ENCODE data around the gene NCKAP5.

NCKAP5 gene

DNA sequence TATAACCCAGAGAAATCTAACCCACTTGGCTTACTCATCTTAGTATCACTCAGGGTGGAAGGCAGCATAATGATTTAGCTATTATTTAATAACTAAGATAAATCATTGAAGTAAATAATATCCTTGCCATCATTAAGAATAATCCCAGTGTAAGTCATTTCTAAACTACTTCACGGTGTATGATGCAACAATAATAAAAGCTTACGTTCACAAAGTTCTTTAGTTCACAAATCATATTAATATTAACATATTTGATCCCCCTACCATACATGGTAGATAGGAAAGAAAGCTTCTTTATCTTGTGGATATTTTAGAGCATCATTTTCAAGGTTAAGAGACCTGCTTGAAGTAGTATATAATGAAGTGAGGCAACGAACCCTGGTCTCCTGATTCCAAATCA lies 401.0 kb downstream of the NCKAP5 start:
- no peak for DNase-seq (ENCODE audit: low read depth in 1 of 2, low spot score in 1 of 2)

DNA sequence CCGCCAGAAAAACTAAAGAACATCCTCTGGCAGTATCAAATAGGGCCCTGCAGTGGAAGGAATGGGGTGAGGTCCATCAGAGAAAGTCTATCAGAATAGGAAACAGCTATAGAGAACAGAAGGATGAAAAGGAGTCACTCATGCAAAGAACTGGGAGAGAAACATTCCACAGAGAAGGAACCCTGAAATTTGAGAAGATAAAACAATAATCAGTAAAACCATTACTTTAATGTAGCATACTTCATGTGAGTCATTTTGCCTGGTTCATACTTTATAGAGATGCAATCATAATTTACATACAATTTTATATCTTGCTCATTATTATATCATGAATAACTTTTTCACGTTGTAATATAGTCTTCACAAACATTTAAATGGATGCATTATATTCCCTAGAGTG lies 402.2 kb downstream of the NCKAP5 start:
- DNase-seq (ENCODE audit: low read depth in 1 of 2, low spot score in 1 of 2), result no peak

DNA sequence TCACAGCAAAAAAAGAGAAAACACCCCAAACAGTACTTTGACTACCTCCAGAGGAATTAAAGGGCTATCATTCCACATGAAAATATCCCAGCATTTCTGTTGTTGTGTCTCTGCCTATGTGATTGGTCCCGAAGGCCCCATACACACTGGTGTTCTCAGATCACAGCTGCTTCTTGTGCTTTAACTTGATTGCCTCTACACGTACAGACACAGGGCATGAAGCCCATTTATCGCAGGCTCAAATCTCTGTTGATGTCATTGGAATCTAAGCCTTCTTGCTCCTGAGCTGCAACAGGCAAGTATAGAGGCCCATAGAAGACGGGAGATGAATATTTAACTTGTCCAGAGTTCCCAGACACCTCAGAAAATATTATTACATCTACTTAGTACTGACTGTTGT lies 405.2 kb downstream of the NCKAP5 start:
- no peak for DNase-seq (ENCODE audit: low read depth in 1 of 2, low spot score in 1 of 2)

DNA sequence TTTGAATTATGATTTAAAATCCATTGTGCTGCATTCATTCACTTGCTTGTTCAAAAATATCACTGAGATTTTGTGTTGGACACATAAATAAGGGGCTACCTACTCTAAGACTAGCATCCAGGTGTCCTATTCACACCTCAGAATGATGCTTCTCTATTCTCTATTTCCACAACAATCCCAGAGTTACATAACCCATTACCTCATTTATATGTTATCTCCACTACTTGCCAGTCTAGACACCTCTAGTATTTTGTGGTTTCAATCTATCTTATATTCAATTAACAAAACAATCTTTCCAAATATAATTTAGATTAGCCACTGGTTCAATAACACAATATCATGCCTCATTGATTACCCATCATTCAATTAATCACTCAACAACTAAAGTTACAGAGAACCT lies 409.8 kb downstream of the NCKAP5 start:
- no peak for DNase-seq (ENCODE audit: low read depth in 1 of 2, low spot score in 1 of 2)

DNA sequence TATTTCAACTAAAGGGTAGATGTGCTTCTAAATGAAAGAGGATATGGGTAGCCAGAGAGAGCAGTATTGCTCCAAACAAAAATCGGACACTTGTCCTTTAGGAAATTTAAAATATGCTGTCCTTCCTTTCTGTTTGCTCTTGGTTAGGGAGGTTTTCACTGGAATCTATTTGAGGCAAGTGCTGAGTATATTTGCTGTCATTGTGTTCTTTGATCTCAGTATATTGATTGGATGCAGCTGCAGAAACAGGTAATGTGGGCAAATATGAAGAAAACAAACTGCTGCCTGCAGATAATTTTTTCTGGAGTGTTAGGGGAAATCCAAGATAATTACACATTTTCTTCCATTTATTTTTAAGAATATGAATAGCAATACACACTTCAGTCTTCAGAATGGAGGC lies 410.2 kb downstream of the NCKAP5 start:
- no peak for DNase-seq (ENCODE audit: low read depth in 1 of 2, low spot score in 1 of 2)

DNA sequence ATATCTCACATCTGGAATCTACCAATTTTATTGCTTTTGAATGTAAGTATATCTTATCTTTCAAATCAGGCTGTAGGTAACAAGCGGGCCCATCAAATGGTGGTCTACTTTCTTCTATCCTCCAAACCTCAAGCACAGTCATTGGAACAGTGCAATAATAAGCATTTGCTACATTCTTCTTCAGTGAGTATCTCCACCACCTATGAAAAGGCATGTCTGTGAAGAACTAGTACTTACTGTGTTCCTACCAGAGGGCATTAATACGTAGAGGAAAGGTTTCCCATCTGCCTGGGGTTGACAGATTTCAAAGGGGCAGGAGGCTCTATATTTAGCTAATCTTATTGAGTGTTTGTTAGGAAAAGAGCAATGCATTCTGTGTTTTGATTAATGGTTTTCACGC lies 411.1 kb downstream of the NCKAP5 start:
- DNase-seq (ENCODE audit: low read depth in 1 of 2, low spot score in 1 of 2), result no peak

DNA sequence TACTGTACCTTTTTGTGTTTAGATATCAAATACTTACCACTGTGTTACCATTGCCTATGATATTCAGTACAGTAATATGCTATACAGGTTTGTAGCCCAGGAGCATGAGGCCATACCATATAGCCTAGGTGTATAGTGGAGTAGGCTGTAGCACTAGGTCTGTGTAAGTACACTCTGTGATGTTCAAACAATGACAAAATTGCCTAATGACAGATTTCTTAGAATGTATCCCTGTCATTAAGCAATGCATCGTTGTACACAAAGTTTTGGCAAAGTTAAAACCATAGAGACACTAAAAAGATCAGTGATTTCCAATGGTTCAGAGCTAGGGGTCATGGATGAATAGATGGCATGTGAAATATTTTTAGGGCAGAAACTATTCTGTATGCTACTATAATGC lies 415.5 kb downstream of the NCKAP5 start:
- no peak for DNase-seq (ENCODE audit: low read depth in 1 of 2, low spot score in 1 of 2)

DNA sequence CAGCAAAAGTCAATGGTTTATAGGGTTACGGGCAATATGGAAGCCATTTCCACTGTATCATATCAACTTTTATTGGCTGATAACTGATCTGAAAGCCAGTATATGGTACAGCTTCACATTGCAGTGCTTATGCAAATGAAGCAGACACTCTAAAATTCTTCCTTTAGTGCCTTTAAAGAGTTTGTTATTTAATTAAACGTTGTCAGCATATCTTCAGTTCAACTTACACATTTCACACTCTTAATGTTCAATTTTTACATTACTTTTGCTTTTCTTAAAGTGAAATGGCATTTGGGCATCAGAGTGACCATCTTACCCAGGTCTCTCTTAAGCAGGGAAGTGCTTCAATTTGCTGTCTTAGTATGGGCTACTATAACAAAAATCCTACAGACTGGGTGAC lies 420.1 kb downstream of the NCKAP5 start:
- DNase-seq (ENCODE audit: low read depth in 1 of 2, low spot score in 1 of 2), result no peak

DNA sequence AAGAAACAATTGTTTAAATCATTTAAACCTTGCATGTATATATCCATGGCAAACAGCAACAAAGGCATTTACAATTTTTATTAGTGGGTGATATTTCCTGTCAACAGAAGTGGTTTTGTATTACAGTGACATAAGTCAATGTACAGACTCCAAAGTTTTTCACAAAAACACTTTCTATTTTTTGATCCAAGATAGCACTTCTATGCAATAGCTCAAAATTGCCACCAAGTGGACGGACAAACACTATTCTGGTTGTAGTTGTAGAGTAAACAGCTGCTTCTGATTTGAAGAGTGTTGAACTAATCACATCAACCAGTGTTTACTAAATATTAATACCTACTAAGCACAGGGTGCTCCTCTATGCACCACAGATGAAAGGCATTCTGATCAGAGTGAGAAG lies 421.4 kb downstream of the NCKAP5 start:
- no peak for DNase-seq (ENCODE audit: low read depth in 1 of 2, low spot score in 1 of 2)

DNA sequence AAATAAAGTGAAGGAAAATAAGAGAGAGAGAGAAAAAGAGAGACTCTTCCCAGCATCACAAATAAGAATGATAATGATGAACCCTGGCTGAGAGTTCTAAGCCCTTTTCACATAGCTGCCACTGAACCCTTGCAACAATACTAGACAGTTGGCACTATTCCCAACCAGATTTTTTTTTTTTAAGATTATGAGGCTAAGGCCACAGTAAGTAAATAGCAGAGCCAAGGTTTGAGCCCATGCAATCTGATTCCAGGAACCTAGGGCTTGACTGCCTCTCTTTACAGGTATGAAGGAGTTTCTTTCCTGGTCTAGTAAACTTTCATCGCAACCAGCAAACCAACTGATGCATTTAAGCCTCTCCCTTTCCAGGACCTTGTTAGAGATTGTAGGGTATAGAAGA lies 424.6 kb downstream of the NCKAP5 start:
- DNase-seq (ENCODE audit: low read depth in 1 of 2, low spot score in 1 of 2), result no peak

DNA sequence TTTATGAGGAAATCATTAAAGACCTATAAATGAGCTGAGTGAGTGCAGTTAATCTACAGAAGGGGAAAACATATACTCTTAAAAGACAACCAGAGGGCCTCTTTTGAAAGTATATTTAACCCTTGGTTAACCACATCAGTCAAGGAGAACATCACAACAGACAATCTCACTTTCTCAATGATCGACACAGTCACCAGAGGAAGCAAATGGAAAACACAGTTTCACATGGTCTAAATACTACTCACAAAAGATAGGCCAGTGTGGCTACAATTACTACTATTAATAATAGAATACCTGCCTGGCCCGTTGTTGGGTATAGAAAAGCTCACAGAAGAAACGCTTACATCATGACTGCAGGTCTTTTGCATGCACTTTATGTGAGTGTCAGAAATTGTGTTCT lies 426.2 kb downstream of the NCKAP5 start:
- DNase-seq (ENCODE audit: low read depth in 1 of 2, low spot score in 1 of 2), result no peak

DNA sequence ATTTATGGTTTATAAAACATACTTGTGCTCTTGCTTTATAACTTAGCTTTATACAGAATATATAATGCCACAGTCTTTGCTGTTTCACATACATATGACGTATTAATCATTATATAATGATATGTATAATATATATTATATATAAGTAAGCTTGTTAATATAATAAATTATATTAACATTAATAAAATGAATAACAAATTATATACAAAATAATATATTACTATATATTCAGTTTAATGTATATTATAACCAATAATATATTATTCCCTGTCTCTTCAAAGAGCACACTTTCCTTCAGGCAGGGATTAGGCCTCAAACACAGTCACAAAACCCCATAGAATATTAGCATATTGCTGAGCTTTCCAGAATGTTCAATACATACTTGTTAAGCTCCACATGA lies 427.6 kb downstream of the NCKAP5 start:
- DNase-seq (ENCODE audit: low read depth in 1 of 2, low spot score in 1 of 2), result no peak

DNA sequence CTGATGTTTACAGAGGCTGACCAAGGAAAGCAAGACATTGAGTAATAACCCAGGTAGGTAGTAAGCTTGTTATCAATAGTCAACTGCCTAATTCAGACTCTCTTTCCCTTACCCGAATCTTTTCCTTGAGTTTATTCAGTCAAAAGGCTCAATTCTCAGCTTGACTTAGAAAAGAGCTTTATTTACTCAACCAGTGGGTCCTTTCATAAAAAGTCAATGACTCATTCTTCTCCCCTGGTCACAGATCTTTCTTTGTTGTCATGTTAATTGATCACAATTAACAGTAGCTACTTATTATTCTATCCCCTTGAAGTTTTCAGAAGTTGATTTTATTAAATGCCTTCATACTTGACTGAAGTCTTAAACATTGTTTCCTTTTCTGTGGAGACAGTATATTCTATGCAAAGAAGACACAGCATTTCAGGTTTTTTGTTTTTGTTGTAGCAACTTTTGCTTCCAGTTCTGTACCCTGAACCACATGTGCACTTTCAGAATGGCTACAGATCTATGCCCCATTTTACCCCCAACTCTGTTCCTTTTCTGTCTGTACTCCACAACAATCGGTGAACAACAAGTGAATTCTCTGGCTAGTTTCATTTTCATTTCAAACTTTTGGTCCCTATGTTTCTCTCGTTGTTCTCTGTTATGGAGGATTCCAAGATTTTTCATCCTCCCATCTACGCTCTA lies 428.3 kb downstream of the NCKAP5 start:
- no peak for DNase-seq (ENCODE audit: low read depth in 1 of 2, low spot score in 1 of 2)

DNA sequence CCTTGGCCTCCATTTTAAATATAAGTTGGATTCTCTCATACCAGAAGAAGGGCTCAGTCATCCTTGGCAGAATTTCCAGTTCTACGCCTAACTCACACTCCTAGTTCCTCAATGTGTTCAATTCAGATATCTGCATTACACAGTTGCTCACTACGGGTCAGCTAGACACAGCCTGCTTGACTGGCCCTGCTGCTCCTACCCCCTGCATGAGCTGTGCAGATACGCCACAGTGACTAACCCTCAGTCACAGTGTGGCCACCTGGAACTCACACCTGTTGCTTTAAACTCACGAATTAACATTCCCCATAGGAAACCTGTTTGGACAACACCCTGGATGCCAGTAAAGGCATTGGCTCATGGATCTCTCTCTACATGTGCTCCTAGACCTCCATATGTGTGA lies 429.6 kb downstream of the NCKAP5 start:
- no peak for DNase-seq (ENCODE audit: low read depth in 1 of 2, low spot score in 1 of 2)

DNA sequence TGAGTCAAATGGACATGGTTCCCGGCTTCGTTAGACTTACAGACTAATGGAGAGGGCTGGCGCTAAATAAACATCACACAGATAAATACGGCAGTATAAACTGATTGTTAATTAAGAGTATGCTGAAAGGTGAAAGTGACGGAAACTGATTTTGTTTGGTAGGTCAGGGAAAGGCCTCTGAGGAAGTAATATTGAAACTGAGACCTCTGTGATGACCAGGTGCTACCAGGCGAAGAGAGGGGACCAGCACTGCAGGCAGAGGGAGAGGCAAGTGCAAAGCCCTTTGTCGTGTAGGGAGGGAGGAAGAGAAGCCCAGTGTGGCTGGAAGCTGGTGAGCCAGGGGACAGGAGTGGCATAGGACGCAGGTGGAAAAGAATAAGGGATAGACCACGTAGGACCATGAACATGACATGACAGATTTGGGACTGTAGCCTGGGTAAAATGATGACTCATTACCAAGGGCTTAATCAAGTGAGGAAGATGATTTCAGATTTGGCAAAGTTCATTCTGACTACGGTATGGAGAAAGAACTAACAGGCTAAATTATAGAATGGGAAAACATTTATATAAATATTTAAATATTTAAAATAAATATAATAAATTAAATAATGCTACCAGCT lies 433.1 kb downstream of the NCKAP5 start:
- DNase-seq (ENCODE audit: low read depth in 1 of 2, low spot score in 1 of 2), result no peak

DNA sequence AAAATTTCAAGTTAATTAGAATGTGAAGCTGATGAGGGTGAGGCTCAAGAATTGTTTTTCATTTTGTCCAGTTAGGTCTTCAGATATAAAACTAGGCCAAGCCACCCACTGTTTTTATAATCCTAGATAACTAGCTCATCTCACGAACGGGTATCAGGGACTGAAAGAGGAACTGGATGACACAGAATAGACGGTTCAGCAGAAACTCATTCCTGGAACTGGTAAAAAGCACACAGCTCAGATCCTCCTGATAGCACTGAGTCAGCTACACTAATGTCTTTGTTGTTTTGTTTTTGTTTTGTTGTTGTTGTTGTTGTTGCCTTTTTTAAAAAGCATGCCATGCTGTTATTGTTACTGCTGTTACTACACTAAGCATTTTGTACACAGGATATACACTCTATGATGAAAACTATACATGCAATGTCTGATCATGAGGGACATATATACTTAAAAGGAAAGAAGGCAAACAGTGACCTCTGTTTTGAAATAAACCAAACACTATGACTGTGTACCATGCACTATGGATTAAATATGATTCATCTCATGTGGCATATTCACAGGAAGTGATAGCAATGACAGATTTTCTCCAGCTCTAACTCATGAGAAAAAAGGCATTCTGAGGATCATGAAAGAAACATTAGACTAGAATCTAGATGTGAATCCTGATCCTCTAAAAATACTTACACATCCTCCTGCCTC lies 437.6 kb downstream of the NCKAP5 start:
- no peak for DNase-seq (ENCODE audit: low read depth in 1 of 2, low spot score in 1 of 2)

DNA sequence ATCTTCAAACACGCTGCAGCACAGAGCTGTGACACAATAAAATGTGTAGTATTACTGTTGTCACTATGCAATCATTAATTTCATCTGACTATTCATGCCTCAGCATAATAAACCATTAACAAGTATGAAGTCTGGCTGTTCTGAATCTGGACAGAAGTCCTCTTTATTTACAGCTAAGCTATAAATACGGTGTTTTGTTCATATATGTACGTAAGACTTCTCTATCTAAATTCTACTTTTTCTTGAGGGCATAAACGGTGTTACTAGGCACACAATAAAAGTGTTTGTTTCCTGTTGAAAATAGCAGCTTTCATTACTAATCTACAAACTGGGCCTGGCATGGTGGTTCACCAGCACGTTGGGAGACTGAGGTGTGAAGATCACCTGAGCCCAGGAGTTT lies 443.8 kb downstream of the NCKAP5 start:
- DNase-seq (ENCODE audit: low read depth in 1 of 2, low spot score in 1 of 2), result no peak

DNA sequence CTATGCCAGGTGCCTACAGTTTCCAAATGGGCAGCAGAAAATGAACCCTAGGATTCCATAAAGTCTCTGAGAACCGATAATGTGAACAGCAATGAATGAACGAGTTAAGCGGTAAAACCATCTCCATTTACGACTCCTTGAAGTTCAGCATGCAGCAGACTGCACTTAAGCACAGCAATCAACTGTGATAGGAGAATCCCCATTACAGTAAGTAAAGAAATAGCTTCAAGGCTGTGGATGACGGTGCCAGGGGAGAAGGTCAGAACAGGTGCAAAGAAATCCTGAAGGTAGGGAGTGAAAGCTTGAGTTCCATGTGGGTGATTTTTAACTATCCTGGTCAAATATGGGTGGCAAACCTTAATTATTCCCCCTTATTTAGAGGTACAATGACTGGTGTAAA lies 444.4 kb downstream of the NCKAP5 start:
- no peak for DNase-seq (ENCODE audit: low read depth in 1 of 2, low spot score in 1 of 2)

DNA sequence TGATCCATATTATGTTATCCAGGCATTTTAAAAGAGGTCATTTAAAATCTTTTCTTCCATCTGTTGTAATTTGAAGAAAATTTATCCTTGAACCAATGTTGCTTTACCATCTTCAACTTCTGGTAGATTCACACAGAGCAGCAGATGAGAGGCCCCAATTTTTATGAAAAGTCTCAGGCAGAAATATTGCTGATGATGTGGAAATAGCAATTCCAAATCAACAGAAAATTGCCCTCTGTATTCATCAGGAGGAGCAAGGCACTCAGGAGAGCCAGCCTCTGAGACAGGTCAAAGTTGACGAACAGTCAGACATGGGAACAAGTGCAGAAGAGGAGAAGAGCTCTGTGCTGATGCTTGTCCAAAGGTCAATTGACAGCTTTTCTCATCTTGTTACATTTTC lies 444.9 kb downstream of the NCKAP5 start:
- no peak for DNase-seq (ENCODE audit: low read depth in 1 of 2, low spot score in 1 of 2)

DNA sequence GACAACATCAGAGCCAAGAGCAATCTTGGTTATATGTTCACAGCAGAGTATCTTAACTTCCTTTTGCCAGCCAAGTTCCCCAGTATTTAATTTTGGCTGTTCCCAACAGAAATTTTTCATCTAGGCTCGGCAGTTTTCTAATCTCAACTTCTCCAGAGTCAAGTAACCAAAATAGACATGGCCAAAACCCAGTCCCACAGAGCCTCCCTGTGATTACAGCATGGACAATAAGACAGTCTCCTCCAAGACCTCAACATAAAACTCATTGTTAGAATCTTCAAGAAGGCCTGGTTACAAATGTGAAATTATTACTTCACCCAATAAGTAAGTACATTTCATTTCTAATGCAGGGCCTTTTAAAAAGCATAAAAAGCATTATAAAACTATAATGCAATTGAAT lies 445.7 kb downstream of the NCKAP5 start:
- no peak for DNase-seq (ENCODE audit: low read depth in 1 of 2, low spot score in 1 of 2)

DNA sequence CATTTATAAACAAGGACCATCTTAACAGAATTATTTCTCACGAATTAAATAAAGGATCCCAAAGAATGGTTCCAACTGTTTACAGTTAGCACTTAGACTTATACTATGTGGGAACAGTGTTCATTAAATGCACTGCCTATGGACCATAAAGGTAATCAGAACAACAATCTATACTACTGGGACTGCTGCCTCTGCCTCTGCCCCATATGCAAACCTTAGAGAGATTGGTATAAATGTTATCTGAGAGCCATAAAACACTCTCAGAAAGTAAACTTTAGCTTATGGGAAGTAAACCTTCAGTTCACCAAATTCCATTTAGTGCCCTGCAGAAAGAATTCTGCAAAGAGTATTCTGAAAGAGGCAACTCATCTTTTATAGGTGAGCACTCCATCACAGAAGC lies 448.0 kb downstream of the NCKAP5 start:
- DNase-seq (ENCODE audit: low read depth in 1 of 2, low spot score in 1 of 2), result no peak

DNA sequence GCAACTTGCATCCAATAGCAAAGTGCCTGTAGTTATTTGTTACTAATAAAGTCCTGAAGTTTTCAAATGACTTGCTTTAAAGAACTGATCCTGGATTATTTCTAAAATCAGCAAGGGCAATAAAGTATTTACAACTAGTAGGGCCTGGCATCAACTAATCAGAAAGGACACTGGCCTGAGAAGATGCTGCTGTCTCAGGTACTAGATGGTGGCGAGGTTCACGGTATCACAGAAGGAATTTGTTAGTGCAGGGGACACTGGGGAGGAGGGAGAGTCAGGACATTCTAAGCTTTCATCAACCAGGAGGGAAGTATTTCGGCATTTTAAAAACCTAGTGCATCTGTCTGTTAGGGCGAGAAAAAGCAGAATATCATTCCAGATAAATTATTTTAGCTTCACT lies 458.1 kb downstream of the NCKAP5 start:
- no peak for DNase-seq (ENCODE audit: low read depth in 1 of 2, low spot score in 1 of 2)

DNA sequence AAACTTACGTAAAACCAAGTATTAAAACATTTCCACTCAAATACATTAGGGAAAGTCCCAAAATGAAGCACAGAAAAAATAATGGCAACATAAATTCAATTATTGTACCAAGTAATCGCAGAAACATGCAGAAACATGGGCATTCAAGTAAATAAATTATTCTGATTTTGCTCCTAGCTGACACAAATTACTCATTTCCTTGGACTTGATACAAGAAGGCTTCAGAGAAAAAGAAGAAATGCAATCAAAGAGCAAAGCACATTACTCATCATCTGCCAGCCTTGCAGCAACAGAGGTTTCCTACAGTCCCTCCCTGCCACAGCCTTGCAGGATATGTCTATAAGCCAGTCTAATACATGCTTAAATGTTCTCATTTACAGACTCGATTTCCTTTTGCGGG lies 458.5 kb downstream of the NCKAP5 start:
- DNase-seq (ENCODE audit: low read depth in 1 of 2, low spot score in 1 of 2), result no peak

Measured in stimulated activated CD4-positive, alpha-beta T cell treated with anti-CD3 and anti-CD28 coated beads, Interleukin-15, amount 100 ng/mL, for 1 hour (primary cell).